ENCODE measurements around the gene TMEM59. TPM values are rescaled to one million over a fixed set of nuclear protein-coding genes. Genes with fewer than 3 reads are reported as not detected.

TMEM59 gene
- polyA plus RNA-seq, 1 experiment: 615 TPM

- Histone ChIP-seq H3K36me3 (ENCODE audit: control insufficient read depth, insufficient read depth, low read length) (peaks cover 2% of the 10 kb centered on the region; the same call in 1 of the 2 replicates), H3K27me3 (ENCODE audit: control insufficient read depth, insufficient read depth, low read length) (no peaks in the 10 kb centered on the region), H3K4me3 (ENCODE audit: low read depth, low read length) (no peak overlapping the region)
- DNase-seq (ENCODE audit: low read depth): no peak
- ChIA-PET POLR2A (interaction anchor here (0.6 kb wide), 1 partner anchor 598 kb away, joined by 4 read pairs; no protein-coding TSS in a partner anchor), CTCF (no interaction called here)
- no peak for TF ChIP-seq CTCF (IDR thresholded peaks at IDR 0.05; ENCODE audit: insufficient read depth, low read depth, low read length)
Observed at GRCh38 chr1:54046671-54047383, 6.2 kb downstream of the TMEM59 start.

DNA sequence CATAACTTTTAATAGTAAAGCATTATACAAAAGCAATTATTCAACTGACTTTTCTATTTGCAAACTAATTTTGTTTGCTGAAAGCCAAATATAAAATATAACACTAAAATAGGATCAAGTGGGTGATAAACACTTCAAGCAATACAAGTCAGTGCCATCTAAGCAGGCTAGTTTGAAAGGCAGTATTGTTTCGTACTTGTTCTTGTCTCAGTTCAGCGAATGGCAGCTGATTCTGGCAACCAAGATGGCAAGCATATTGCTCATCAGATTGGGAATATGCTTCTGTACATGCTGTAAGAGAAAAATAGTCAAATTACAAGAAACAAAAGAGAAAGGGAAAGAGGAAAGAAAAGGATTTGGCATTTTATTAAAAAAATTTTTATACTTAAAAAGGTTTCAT lies 7.5 kb downstream of the TMEM59 start:
- no peak overlapping the region for H3K4me3 ChIP-seq (ENCODE audit: low read depth, low read length)
- no peaks in the 10 kb centered on the region for H3K27me3 ChIP-seq (ENCODE audit: control insufficient read depth, insufficient read depth, low read length)
- H3K36me3 ChIP-seq (ENCODE audit: control insufficient read depth, insufficient read depth, low read length): peaks cover 4% of the 10 kb centered on the region; the same call in 1 of the 2 replicates
- DNase-seq (ENCODE audit: low read depth): no peak
- TF ChIP-seq CTCF (IDR thresholded peaks at IDR 0.05; ENCODE audit: insufficient read depth, low read depth, low read length): no peak
- ChIA-PET CTCF (no interaction called here), POLR2A (interaction anchor here (0.6 kb wide), 1 partner anchor 667 kb away, joined by 3 read pairs; no protein-coding TSS in a partner anchor)

GRCh38 chr1:54041806-54042205 lies 11.2 kb downstream of the TMEM59 start:
- peaks cover 8% of the 10 kb centered on the region; the same call in 1 of the 2 replicates for H3K36me3 ChIP-seq (ENCODE audit: control insufficient read depth, insufficient read depth, low read length)
- H3K27me3 ChIP-seq (ENCODE audit: control insufficient read depth, insufficient read depth, low read length): no peaks in the 10 kb centered on the region
- no peak overlapping the region for H3K4me3 ChIP-seq (ENCODE audit: low read depth, low read length)
- POLR2A ChIA-PET: no interaction called here
- no peak for TF ChIP-seq CTCF (IDR thresholded peaks at IDR 0.05; ENCODE audit: insufficient read depth, low read depth, low read length)
- no peak for DNase-seq (ENCODE audit: low read depth)
- CTCF ChIA-PET: no interaction called here

DNA sequence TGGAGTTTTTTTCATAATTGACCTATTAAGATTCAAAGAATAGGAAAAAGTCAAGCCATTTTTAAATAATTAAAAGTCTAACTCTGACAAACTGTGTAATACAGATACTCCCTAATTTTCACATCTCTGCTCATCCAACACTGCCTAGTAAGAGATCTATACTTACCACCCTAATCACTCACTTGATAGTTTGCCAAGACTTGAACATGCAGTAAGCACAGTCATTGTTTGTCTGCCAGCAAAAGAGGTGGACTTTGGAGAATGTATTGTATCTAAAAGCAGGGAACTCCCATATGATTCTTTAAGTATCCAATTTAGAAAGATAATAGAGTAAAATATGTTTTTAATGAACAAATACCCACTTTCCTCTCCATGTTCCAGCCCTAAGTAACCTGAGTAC lies 15.5 kb downstream of the TMEM59 start:
- no peak for DNase-seq (ENCODE audit: low read depth)
- H3K36me3 ChIP-seq (ENCODE audit: control insufficient read depth, insufficient read depth, low read length): peaks cover 8% of the 10 kb centered on the region
- no peaks in the 10 kb centered on the region for H3K27me3 ChIP-seq (ENCODE audit: control insufficient read depth, insufficient read depth, low read length)
- no peak overlapping the region for H3K4me3 ChIP-seq (ENCODE audit: low read depth, low read length)
- POLR2A ChIA-PET: no interaction called here
- no peak for TF ChIP-seq CTCF (IDR thresholded peaks at IDR 0.05; ENCODE audit: insufficient read depth, low read depth, low read length)
- CTCF ChIA-PET: no interaction called here

- ChIA-PET POLR2A (no interaction called here), CTCF (interaction anchor here (1.0 kb wide), 1 partner anchor 150 kb away, joined by 3 read pairs; no protein-coding TSS in a partner anchor)
- no peak for TF ChIP-seq CTCF (IDR thresholded peaks at IDR 0.05; ENCODE audit: insufficient read depth, low read depth, low read length)
- Histone ChIP-seq H3K36me3 (ENCODE audit: control insufficient read depth, insufficient read depth, low read length) (no peaks in the 10 kb centered on the region; the same call in none of the 2 replicates), H3K4me3 (ENCODE audit: low read depth, low read length) (no peak overlapping the region), H3K27me3 (ENCODE audit: control insufficient read depth, insufficient read depth, low read length) (no peaks in the 10 kb centered on the region)
- no peak for DNase-seq (ENCODE audit: low read depth)
Observed at GRCh38 chr1:54028306-54029251, 24.4 kb downstream of the TMEM59 start.
